Endothelial cell (in vitro differentiated cells): ENCODE results near the gene MST1. TPM values are rescaled to one million over a fixed set of nuclear protein-coding genes. Genes with fewer than 3 reads are reported as not detected.

ENCODE experiments used
- DNase-seq: peaks from one replicate; pipeline ENCODE4 v3.0.0; 2021; ENCODE audit warnings: low spot score
- H3K27ac Mint-ChIP-seq: one replicate; pipeline ENCODE4 v1.8.0; 2021; ENCODE audit warnings: mixed read lengths, inconsistent platforms; ENCODE audit not compliant: unreplicated experiment
- H3K27me3 Mint-ChIP-seq: one replicate; pipeline ENCODE4 v1.8.0; 2021; ENCODE audit warnings: mild to moderate bottlenecking, moderate library complexity, mixed read lengths, inconsistent platforms; ENCODE audit not compliant: unreplicated experiment
- H3K36me3 Mint-ChIP-seq: one replicate; pipeline ENCODE4 v1.8.0; 2021; ENCODE audit warnings: mild to moderate bottlenecking, low read depth, mixed read lengths, inconsistent platforms; ENCODE audit not compliant: unreplicated experiment
- H3K4me1 Mint-ChIP-seq: one replicate; pipeline ENCODE4 v1.8.0; 2021; ENCODE audit warnings: mild to moderate bottlenecking, mixed read lengths, inconsistent platforms; ENCODE audit not compliant: unreplicated experiment
- H3K4me3 Mint-ChIP-seq: one replicate; pipeline ENCODE4 v1.8.0; 2021; ENCODE audit warnings: mild to moderate bottlenecking, mixed read lengths, inconsistent platforms; ENCODE audit not compliant: unreplicated experiment
- H3K9me3 Mint-ChIP-seq: one replicate; pipeline ENCODE4 v1.8.0; 2021; ENCODE audit warnings: mixed read lengths, inconsistent platforms; ENCODE audit not compliant: unreplicated experiment
- total RNA-seq: library from RNA; stranded (reverse); fragmentation: NEBNext Ultra II Directional; extraction: Animal tissue kit (Norgen Biotek cat#: 25700); gene quantifications from one replicate; pipeline ENCODE4 v1.2.1, GENCODE V29; 2021; ENCODE audit not compliant: unreplicated experiment
- TF ChIP-seq, protein P1 (sequence below): fragments of 200-600 bp; sonication (generic); IDR thresholded peaks from one replicate; pipeline ENCODE4 v1.5.0; 2021; ENCODE audit warnings: antibody characterized with exemption; ENCODE audit not compliant: unreplicated experiment

MST1 gene
- total RNA-seq, 1 donor from 2014 or later, result 22.0 TPM

DNA sequence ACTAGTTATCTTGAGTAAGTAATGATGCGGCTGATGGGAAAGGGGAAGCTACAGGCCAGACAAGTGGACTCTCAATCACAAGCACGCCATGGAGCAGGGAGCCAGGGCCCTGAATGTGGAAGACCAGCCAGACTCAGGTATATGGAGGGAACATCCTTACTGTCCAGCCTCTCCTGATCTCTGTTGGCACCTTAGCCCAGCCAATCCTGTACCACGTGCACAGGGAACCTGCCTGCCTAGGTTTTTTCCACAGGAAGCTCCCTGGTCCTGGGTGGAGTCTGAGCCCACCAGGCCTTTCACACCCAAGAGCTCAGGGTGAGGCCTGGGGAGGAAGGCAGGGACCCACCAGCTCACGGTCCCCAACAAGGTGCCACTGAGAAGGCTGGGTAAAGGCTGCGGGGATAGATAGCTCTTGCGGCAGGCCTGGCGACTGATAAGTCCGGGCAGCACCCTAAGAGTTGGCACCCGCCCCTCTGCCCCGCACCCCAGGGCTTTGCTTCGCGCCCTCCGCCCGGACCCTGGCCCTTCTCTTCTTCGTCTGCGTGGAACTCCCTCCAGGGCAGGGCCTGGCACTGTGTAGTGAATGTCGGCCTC, 16.1 kb downstream of the MST1 start:
- no peaks in the 10 kb centered on the region for H3K9me3 Mint-ChIP-seq
- H3K36me3 Mint-ChIP-seq, result peaks cover 9% of the 10 kb centered on the region
- peak; percentile 26 for DNase-seq
- peak overlapping the region; percentile 72 for H3K27ac Mint-ChIP-seq
- TF ChIP-seq, protein P1, sequence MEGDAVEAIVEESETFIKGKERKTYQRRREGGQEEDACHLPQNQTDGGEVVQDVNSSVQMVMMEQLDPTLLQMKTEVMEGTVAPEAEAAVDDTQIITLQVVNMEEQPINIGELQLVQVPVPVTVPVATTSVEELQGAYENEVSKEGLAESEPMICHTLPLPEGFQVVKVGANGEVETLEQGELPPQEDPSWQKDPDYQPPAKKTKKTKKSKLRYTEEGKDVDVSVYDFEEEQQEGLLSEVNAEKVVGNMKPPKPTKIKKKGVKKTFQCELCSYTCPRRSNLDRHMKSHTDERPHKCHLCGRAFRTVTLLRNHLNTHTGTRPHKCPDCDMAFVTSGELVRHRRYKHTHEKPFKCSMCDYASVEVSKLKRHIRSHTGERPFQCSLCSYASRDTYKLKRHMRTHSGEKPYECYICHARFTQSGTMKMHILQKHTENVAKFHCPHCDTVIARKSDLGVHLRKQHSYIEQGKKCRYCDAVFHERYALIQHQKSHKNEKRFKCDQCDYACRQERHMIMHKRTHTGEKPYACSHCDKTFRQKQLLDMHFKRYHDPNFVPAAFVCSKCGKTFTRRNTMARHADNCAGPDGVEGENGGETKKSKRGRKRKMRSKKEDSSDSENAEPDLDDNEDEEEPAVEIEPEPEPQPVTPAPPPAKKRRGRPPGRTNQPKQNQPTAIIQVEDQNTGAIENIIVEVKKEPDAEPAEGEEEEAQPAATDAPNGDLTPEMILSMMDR, result no peak
- H3K27me3 Mint-ChIP-seq, result peaks cover 12% of the 10 kb centered on the region
- peaks cover 16% of the 10 kb centered on the region for H3K4me1 Mint-ChIP-seq
- peak overlapping the region; percentile 89 for H3K4me3 Mint-ChIP-seq

DNA sequence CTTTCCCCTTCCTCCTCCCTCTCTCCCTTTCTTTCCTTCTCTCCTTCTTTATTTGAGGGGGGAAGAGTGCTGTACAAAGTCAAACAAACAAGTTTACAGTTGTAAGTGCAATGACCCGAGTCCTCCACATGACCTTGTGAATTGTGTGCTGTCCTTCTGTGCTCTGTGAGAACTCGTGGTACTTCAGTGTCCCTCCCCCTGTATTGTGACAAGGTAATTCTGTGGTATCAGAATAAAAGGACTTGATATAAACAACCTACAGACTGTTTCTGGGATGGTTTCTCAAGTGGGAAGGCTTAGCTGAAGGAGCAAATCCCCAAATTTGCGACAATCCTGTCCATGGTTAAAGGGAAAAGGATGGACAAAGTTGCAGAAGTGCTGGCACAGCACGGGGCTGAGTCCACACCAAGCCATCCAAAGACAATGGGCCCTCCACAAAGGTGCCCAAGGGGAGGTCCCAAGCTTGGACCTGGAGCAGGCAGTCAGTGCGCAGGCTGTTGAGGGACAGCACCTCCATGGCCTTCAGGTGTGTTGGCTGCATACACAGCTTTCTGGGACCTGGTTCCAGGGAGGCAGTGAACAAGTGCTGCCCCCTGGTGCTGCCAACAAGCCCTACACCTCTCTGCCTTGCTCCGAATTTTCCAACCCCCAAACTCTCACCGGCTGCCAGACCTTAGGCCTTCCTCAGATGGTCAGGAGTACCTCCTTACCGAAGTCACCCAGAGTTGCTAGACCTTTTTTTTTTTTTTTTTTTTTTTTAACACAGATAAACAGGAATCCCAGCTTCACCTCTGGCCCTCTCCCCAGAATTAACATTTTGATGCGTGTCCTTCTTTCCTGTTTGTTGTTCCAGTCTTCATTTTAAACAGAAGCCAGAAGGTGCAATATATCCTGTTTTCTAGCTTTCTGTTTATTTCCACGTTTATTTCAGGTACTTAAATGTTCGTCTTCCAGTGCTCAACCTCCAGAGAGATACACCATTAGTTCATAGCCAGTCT, 17.7 kb downstream of the MST1 start:
- peak overlapping the region; percentile 25 for H3K27ac Mint-ChIP-seq
- TF ChIP-seq, protein P1, result peak; percentile 87
- DNase-seq, result peak; percentile 78
- peak overlapping the region; percentile 44 for H3K4me3 Mint-ChIP-seq
- H3K27me3 Mint-ChIP-seq, result peaks cover 12% of the 10 kb centered on the region
- H3K9me3 Mint-ChIP-seq, result no peaks in the 10 kb centered on the region
- peaks cover 7% of the 10 kb centered on the region for H3K36me3 Mint-ChIP-seq
- peaks cover 16% of the 10 kb centered on the region for H3K4me1 Mint-ChIP-seq

DNA sequence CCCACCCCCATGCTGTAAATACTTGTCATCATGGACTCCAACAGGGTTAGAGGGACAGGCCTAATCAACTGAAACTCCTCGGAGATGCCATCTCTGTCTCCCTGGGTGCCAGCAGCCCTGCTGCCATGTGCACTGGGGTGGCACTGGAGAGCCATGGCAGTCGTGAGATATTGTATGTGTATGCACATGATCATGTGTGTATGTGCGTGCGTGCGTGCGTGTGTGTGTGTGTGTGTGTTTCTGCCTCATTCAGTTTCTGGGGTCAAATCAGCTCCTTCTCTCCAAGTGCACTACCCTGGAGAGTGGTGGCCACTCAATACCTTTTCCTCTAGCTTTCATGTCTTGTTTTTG, 18.4 kb downstream of the MST1 start:
- peaks cover 2% of the 10 kb centered on the region for H3K36me3 Mint-ChIP-seq
- no peak overlapping the region for H3K27ac Mint-ChIP-seq
- H3K4me3 Mint-ChIP-seq, result peak overlapping the region; percentile 44
- DNase-seq, result no peak
- TF ChIP-seq, protein P1, result no peak
- no peaks in the 10 kb centered on the region for H3K9me3 Mint-ChIP-seq
- peaks cover 11% of the 10 kb centered on the region for H3K27me3 Mint-ChIP-seq
- H3K4me1 Mint-ChIP-seq, result peaks cover 20% of the 10 kb centered on the region

DNA sequence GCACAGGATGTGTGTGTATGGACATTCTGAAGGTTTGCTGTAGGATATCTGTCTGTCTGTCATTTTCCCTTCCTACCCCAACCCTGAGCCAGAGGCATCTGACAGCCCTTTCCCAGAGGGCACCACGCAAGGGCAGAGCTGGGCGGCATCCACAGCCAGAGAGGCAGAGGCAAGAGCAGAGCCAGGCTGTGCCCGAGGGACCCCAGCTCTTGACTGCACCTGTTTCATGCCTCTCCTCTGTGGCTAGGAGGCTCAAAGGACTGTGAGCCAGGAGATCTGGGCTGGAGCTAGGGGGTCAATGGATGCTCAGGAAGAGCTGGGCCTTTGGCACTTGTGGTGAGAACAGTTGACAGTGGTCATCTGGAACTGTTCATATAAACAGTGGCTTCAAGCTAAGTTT, 19.9 kb downstream of the MST1 start:
- H3K27ac Mint-ChIP-seq, result no peak overlapping the region
- no peaks in the 10 kb centered on the region for H3K36me3 Mint-ChIP-seq
- H3K4me1 Mint-ChIP-seq, result peaks cover 20% of the 10 kb centered on the region
- H3K9me3 Mint-ChIP-seq, result no peaks in the 10 kb centered on the region
- H3K4me3 Mint-ChIP-seq, result no peak overlapping the region
- TF ChIP-seq, protein P1, result no peak
- DNase-seq, result no peak
- peaks cover 8% of the 10 kb centered on the region for H3K27me3 Mint-ChIP-seq

DNA sequence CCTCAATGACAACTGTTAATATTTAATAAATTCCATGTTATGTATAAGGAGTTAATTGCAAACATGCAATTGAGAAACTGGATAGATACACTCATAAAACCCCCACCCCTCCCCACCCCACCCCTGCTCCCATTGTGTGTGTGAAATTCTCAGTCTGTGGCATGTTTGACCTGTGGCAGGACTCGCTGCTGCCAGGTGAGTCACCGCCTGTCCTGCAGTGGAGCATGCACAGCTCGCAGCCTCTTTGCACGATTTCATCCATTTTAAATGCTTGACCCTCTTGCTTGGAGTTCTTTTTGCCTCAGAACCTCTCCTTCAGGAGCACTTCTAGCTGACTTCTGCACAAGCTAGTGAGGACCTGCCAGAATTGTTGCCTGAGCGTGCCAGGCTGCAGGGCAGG, 20.4 kb downstream of the MST1 start:
- H3K4me1 Mint-ChIP-seq, result peaks cover 20% of the 10 kb centered on the region
- TF ChIP-seq, protein P1, result no peak
- no peak overlapping the region for H3K4me3 Mint-ChIP-seq
- H3K27me3 Mint-ChIP-seq, result peaks cover 8% of the 10 kb centered on the region
- H3K36me3 Mint-ChIP-seq, result no peaks in the 10 kb centered on the region
- H3K9me3 Mint-ChIP-seq, result no peaks in the 10 kb centered on the region
- DNase-seq, result no peak
- no peak overlapping the region for H3K27ac Mint-ChIP-seq
